Naive B cell (primary cell): ENCODE measurements around the gene ITPR2. TPM values are rescaled to one million over a fixed set of nuclear protein-coding genes. Genes with fewer than 3 reads are reported as not detected.
A peak's percentile ranks its signal among the peaks of the same experiment; 100 is the strongest.
"Not testable (repeated sequence)": the region's sequence is repeated elsewhere in the genome, so short reads cannot be mapped to it uniquely, and the experiment has no call there.

Source experiments
- ATAC-seq, 2 donors: fragments of 150-1000 bp; cut with Tn5 transposase; 2 replicates each; pipeline ENCODE4 v1.10.0; 2021; ENCODE audit warnings: low read depth in 2 of 2, mild to moderate bottlenecking in 2 of 2, moderate library complexity in 2 of 2
- DNase-seq: peaks from one replicate; pipeline ENCODE4 v3.0.0; 2022
- H3K27ac Mint-ChIP-seq, 6 donors: one replicate each; pipeline ENCODE4 v1.8.0; 2020 to 2022; ENCODE audit warnings: mild to moderate bottlenecking in 6 of 6, mixed read lengths in 6 of 6, moderate library complexity in 5 of 6, inconsistent platforms in 2 of 6
- H3K27me3 Mint-ChIP-seq, 3 donors: one replicate each; pipeline ENCODE4 v1.8.0; 2021 to 2022; ENCODE audit warnings: mixed read lengths in 3 of 3, mild to moderate bottlenecking in 1 of 3
- H3K36me3 Mint-ChIP-seq, 2 donors: one replicate each; pipeline ENCODE4 v1.8.0; 2020 to 2022; ENCODE audit warnings: mixed read lengths in 2 of 2, inconsistent platforms in 1 of 2, mild to moderate bottlenecking in 1 of 2
- H3K4me1 Mint-ChIP-seq, 3 donors: one replicate each; pipeline ENCODE4 v1.8.0; 2020 to 2022; ENCODE audit warnings: mixed read lengths in 3 of 3, inconsistent platforms in 1 of 3, mild to moderate bottlenecking in 1 of 3, moderate library complexity in 1 of 3
- H3K4me3 Mint-ChIP-seq, 8 donors: one replicate each; pipeline ENCODE4 v1.8.0; 2020 to 2022; ENCODE audit warnings: mild to moderate bottlenecking in 8 of 8, mixed read lengths in 8 of 8, moderate library complexity in 8 of 8, inconsistent platforms in 2 of 8
- H3K9me3 Mint-ChIP-seq, 7 donors: one replicate each; pipeline ENCODE4 v1.8.0; 2020 to 2022; ENCODE audit warnings: mixed read lengths in 7 of 7, mild to moderate bottlenecking in 5 of 7, inconsistent platforms in 2 of 7, moderate library complexity in 1 of 7
- polyA plus RNA-seq, 6 donors: library from polyadenylated mRNA; unstranded; fragments of 300-500 nt; fragmentation: Illumina TruSeq; gene quantifications; one replicate each; pipeline ENCODE4 v1.2.3, GENCODE V29; 2021; ENCODE audit warnings: low read depth in 6 of 6

The ITPR2 gene
- polyA plus RNA-seq, 6 donors from 2014 or later: 6.7 to 23.6 (median 20.6) TPM

GRCh38 chr12:26609986-26610385, 223.0 kb downstream of the ITPR2 start:
- peak overlapping the region in 1 of 6 donors; percentile 46 for H3K27ac Mint-ChIP-seq
- no peak overlapping the region for H3K4me3 Mint-ChIP-seq
- no peaks in the 10 kb centered on the region for H3K36me3 Mint-ChIP-seq
- no peak for ATAC-seq
- no peaks in the 10 kb centered on the region for H3K9me3 Mint-ChIP-seq
- H3K27me3 Mint-ChIP-seq: no peaks in the 10 kb centered on the region
- H3K4me1 Mint-ChIP-seq: peaks cover 0 to 9% (median 4%) of the 10 kb centered on the region in 3 donors
- no peak for DNase-seq

GRCh38 chr12:26608706-26609105, 224.3 kb downstream of the ITPR2 start:
- Mint-ChIP-seq H3K27ac (no peak overlapping the region), H3K27me3 (no peaks in the 10 kb centered on the region), H3K36me3 (no peaks in the 10 kb centered on the region), H3K4me3 (no peak overlapping the region), H3K9me3 (no peaks in the 10 kb centered on the region), H3K4me1 (peaks cover 4 to 9% (median 4%) of the 10 kb centered on the region in 3 donors)
- DNase-seq (no peak), ATAC-seq (no peak)

DNA sequence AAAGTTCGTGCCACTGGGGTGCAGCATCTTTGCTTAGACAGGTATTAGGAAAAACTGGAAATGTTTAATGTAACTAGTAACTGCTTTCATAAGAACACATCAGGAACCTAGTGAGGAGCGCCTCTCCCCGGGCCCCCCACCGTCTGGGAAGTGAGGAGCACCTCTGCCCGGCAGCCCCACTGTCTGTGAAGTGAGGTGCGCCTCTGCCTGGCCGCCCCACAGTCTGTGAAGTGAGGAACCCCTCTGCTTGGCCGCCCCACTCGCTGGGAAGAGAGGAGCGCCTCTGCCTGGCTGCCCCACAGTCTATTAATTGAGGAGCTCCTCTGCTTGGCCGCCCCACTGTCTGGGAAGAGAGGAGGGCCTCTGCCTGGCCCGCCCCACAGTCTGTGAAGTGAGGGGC, 224.7 kb downstream of the ITPR2 start:
- no peaks in the 10 kb centered on the region for H3K9me3 Mint-ChIP-seq
- no peaks in the 10 kb centered on the region for H3K36me3 Mint-ChIP-seq
- no peak overlapping the region for H3K4me3 Mint-ChIP-seq
- DNase-seq (no peak), ATAC-seq (no peak)
- H3K27ac Mint-ChIP-seq: no peak overlapping the region
- H3K4me1 Mint-ChIP-seq: peaks cover 4 to 9% (median 4%) of the 10 kb centered on the region in 3 donors
- no peaks in the 10 kb centered on the region for H3K27me3 Mint-ChIP-seq

GRCh38 chr12:26606911-26607310, 226.1 kb downstream of the ITPR2 start:
- DNase-seq (no peak), ATAC-seq (no peak)
- peaks cover 4 to 9% (median 4%) of the 10 kb centered on the region in 3 donors for H3K4me1 Mint-ChIP-seq
- peaks cover under 1 to 4% of the 10 kb centered on the region in 2 donors for H3K36me3 Mint-ChIP-seq
- H3K27ac Mint-ChIP-seq: peak overlapping the region in 1 of 6 donors; percentile 12
- no peak overlapping the region for H3K4me3 Mint-ChIP-seq
- no peaks in the 10 kb centered on the region for H3K27me3 Mint-ChIP-seq
- no peaks in the 10 kb centered on the region for H3K9me3 Mint-ChIP-seq

DNA sequence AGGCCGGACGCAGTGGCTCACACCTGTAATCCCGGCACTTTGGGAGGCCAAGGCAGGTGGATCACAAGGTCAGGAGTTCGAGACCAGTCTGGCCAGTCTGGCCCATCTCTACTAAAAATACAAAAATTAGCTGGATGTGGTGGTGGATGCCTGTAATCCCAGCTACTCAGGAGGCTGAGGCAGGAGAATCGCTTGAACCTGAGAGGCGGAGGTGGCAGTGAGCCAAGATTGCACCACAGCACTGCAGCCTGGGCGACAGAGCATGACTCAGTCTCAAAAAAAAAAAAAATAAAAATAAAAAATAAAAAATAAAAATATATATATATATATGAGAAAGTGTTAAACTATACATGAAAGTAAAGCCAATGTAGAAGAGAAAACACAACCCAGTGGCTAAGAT, 228.2 kb downstream of the ITPR2 start:
- H3K36me3 Mint-ChIP-seq: peaks cover 6 to 22% of the 10 kb centered on the region in 2 donors
- H3K27ac Mint-ChIP-seq, H3K4me3 Mint-ChIP-seq, ATAC-seq, H3K4me1 Mint-ChIP-seq, H3K9me3 Mint-ChIP-seq, H3K27me3 Mint-ChIP-seq, DNase-seq: not testable (repeated sequence)

DNA sequence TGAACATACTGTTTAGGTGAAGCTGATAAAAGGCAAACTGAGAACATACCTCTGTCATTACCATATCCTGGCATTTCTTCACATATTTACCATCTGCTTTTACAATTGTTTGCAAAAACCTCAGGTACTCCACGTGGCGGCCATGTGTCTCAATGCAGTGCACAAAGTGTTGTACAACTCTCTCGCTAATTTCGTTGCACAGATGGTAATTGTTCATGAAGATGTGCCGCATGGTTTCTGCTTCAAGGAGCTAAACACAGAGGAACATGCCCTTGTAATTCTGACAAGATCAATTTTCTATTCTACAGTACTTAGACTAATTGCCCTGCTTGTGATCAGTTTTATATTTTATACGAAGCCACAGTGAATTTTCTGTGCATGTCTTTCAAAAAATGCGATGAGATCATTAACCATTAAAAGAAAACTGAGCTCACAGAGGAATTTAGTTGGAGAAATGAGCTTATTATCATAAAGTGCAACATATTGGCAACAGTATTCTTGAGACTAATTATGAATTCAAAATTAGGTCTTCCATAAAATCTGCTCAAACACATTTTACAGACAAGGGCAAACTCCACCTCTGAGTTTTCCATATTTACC, 233.8 kb downstream of the ITPR2 start:
- ATAC-seq (no peak), DNase-seq (no peak)
- Mint-ChIP-seq H3K9me3 (no peaks in the 10 kb centered on the region), H3K4me1 (peaks cover 0 to 5% (median 0%) of the 10 kb centered on the region in 3 donors), H3K4me3 (no peak overlapping the region), H3K27me3 (no peaks in the 10 kb centered on the region), H3K27ac (no peak overlapping the region), H3K36me3 (peaks cover 38 to 39% of the 10 kb centered on the region in 2 donors)

DNA sequence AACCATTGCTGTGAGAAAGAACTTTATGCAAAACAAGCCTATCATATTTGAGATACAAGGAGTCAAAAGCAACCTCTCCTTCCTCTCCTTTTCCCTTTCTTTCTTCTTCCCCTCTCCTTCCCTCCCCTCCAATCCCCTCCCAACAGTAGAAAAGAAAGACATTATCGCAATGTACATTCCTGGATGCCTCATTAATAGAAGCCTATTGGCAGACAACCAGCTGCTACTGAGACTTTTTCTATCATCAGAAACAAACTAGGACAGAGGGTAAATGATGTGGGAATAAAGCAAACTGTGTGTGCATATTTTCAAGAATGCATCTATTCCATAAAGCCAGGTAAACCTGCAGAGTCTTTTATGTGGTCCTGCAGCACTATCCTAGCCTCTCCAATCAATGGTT, 237.2 kb downstream of the ITPR2 start:
- DNase-seq (no peak), ATAC-seq (no peak)
- Mint-ChIP-seq H3K27me3 (no peaks in the 10 kb centered on the region), H3K4me1 (peaks cover 0 to 4% (median 0%) of the 10 kb centered on the region in 3 donors), H3K27ac (no peak overlapping the region), H3K9me3 (peaks cover 0 to 2% (median 0%) of the 10 kb centered on the region in 7 donors), H3K4me3 (no peak overlapping the region), H3K36me3 (peaks cover 34 to 52% of the 10 kb centered on the region in 2 donors)

- ATAC-seq (no peak), DNase-seq (no peak)
- Mint-ChIP-seq H3K27ac (no peak overlapping the region), H3K9me3 (peaks cover 0 to 2% (median 0%) of the 10 kb centered on the region in 7 donors), H3K36me3 (peaks cover 19 to 29% of the 10 kb centered on the region in 2 donors), H3K4me1 (peaks cover 12 to 20% (median 18%) of the 10 kb centered on the region in 3 donors), H3K27me3 (no peaks in the 10 kb centered on the region), H3K4me3 (no peak overlapping the region)
These were observed 252.4 kb downstream of the ITPR2 start for GRCh38 chr12:26580619-26581018.

- Mint-ChIP-seq H3K4me3 (peak overlapping the region in 1 of 8 donors; percentile 71), H3K36me3 (peaks cover 29 to 46% of the 10 kb centered on the region in 2 donors), H3K4me1 (peaks cover 27 to 31% (median 27%) of the 10 kb centered on the region in 3 donors), H3K27ac (peak overlapping the region in 4 of 6 donors; percentile 0 to 85 (median 20)), H3K27me3 (no peaks in the 10 kb centered on the region), H3K9me3 (peaks cover 0 to 5% (median 0%) of the 10 kb centered on the region in 7 donors)
- DNase-seq (no peak), ATAC-seq (peak in 1 of 2 donors; percentile 23)
These were observed 256.7 kb downstream of the ITPR2 start for GRCh38 chr12:26576266-26576665.

- Mint-ChIP-seq H3K4me3 (no peak overlapping the region), H3K36me3 (peaks cover 30 to 36% of the 10 kb centered on the region in 2 donors), H3K27me3 (no peaks in the 10 kb centered on the region), H3K27ac (peak overlapping the region in 3 of 6 donors; percentile 0 to 61 (median 3)), H3K9me3 (peaks cover 0 to 5% (median 0%) of the 10 kb centered on the region in 7 donors), H3K4me1 (peaks cover 26 to 31% (median 27%) of the 10 kb centered on the region in 3 donors)
- no peak for DNase-seq
- ATAC-seq: no peak
These were observed 259.6 kb downstream of the ITPR2 start for GRCh38 chr12:26573225-26573909.

- Mint-ChIP-seq H3K27me3 (no peaks in the 10 kb centered on the region), H3K27ac (peak overlapping the region in 2 of 6 donors; percentile 10 to 19), H3K9me3 (peaks cover 0 to 5% (median 0%) of the 10 kb centered on the region in 7 donors), H3K4me3 (no peak overlapping the region), H3K4me1 (peaks cover 23 to 31% (median 24%) of the 10 kb centered on the region in 3 donors), H3K36me3 (peaks cover 28 to 31% of the 10 kb centered on the region in 2 donors)
- DNase-seq (no peak), ATAC-seq (no peak)
These were observed 260.9 kb downstream of the ITPR2 start for GRCh38 chr12:26572137-26572536.

- ATAC-seq (no peak), DNase-seq (no peak)
- H3K4me1 Mint-ChIP-seq: peaks cover 18 to 25% (median 18%) of the 10 kb centered on the region in 3 donors
- peaks cover 0 to 5% (median 0%) of the 10 kb centered on the region in 7 donors for H3K9me3 Mint-ChIP-seq
- no peaks in the 10 kb centered on the region for H3K27me3 Mint-ChIP-seq
- peaks cover 23 to 37% of the 10 kb centered on the region in 2 donors for H3K36me3 Mint-ChIP-seq
- no peak overlapping the region for H3K4me3 Mint-ChIP-seq
- peak overlapping the region in 1 of 6 donors; percentile 49 for H3K27ac Mint-ChIP-seq
These were observed 261.4 kb downstream of the ITPR2 start for GRCh38 chr12:26571560-26571959.

- Mint-ChIP-seq H3K4me3 (no peak overlapping the region), H3K27me3 (no peaks in the 10 kb centered on the region), H3K27ac (no peak overlapping the region), H3K9me3 (no peaks in the 10 kb centered on the region), H3K36me3 (peaks cover 8 to 21% of the 10 kb centered on the region in 2 donors), H3K4me1 (peaks cover 0 to 14% (median 3%) of the 10 kb centered on the region in 3 donors)
- DNase-seq: no peak
- ATAC-seq: no peak
These were observed 265.9 kb downstream of the ITPR2 start for GRCh38 chr12:26567126-26567525.

DNA sequence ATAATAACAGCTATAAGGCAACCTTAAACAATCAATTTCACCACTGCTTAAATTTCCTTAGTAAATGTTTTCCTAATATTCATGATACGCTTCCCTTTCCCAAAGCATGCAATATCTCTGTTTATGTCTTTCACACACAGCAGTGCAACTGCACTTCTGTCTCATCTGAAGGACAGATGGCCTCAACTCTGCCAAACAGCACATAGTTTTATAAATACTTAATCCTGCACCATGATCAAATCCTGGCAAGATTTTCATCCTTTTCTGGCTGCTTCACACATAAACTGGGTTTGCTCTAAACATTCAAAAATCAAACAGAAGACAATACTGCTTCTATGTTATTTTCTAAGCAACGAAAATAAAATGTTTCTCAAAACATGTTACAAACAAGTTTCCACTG, 266.3 kb downstream of the ITPR2 start:
- Mint-ChIP-seq H3K27ac (no peak overlapping the region), H3K36me3 (peaks cover 8 to 21% of the 10 kb centered on the region in 2 donors), H3K4me3 (no peak overlapping the region)

More for the DNA sequence above, 266.3 kb downstream of the ITPR2 start:
- Mint-ChIP-seq H3K9me3 (no peaks in the 10 kb centered on the region), H3K4me1 (peaks cover 0 to 14% (median 3%) of the 10 kb centered on the region in 3 donors), H3K27me3 (no peaks in the 10 kb centered on the region)
- DNase-seq (no peak), ATAC-seq (no peak)
